GM21786 (cell line): ENCODE data around the gene EEF1G.
"Not testable (repeated sequence)": the region's sequence is repeated elsewhere in the genome, so short reads cannot be mapped to it uniquely, and the experiment has no call there.

Experiments used
- ATAC-seq: cut with Tn5 transposase; IDR thresholded peaks from one replicate; pipeline ENCODE4 v1.9.1; 2021; ENCODE audit not compliant: unreplicated experiment

The EEF1G gene

DNA sequence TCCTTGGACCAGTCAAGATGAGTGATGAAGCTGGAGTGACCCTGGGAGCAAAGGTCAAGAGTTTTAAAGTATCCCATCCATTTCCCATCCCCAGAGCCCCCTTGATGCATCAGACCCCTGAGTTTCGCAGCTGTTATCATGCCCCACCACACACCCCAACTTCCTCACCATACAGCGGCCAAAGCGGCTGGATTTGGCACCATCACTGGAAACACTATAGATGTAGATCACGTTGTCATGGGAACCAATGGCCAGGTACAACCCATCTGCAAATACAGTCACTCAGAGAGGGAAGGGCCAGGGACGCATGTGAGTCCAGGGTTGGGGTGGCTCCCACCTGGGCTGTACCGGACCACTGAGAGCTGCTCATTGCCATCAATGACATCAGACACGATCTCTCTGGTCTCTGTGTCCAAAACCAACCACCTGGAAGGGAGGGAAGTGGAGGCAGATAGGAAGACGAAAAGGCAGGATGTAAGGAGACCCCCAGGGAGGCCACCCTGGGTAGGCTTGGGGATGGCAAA is 30.1 kb upstream of the EEF1G start:
- no peak for ATAC-seq

DNA sequence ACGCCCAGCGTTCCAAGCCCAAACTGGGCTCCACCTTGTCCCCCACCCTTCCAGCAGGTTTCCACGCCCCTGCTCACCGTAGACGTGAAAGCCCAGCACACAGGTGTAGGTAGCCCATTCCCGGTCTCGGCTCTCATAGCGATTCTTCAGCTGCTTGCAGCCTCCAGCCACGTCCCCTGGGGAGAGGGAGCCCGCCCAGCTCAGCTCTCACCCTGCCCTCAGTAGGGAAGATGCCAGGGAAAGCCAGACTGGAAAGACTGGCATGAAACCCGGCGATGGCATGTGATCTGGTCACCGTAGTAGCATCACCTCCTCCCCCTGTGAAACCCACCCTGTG is 29.3 kb upstream of the EEF1G start:
- no peak for ATAC-seq

GRCh38 chr11:62602141-62603071 is 28.7 kb upstream of the EEF1G start:
- no peak for ATAC-seq

- ATAC-seq, result peak; percentile 73
Measured at GRCh38 chr11:62601372-62602140, 27.9 kb upstream of the EEF1G start, which contains the start of gene MTA2. Gene MTA2, minus strand, starts transcription at chr11:62601865. Its CDS starts 415 bp downstream, at chr11:62601450.

DNA sequence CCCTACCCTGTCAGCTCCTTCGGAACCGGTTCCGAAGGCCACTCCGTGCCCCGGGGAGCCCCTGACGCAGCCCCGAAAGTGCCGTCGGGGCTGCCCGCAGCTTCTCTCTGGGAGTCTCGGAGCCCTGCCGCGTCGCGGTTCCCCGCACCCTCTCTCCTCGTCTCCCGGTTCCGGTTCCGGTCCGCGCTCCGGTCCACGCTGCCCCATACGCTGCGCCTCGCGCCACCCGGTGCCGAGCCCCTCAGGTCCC is 27.4 kb upstream of the EEF1G start:
- ATAC-seq, result no peak

DNA sequence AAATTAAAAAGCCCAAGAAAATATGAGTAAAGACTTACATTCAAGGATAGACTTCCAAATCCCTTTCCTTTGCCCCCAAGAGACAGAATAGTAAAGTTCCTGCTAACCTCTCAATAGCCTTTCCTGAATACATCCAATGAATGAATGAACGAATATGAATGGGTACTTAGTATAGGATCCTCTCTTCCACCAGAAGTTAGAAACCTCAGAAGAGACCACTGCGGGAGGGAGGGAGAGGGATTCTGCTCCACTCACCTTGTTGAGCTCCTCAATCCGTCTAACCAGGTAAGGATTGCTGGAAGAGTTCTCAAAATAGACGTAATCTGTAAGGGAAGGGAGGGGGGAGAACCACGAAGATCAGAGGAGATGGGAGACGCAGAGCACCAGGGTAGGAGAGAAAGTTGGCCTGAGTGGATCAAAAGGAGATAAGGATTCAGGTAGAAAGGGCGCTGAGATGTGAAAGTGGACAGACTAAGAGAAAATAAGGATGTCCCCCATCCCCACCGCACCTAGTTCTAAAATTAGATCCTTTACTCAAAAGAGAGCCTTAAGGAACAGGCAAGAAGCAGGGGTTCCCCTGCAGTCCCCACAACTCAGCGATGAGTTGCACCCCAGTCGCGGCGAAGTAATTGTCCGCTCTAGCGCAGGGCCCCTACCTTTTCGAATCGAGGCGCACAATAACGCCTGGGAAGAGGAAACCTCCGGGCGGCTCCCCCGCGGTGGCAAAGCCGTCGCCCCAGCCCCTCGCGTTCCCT is 26.9 kb upstream of the EEF1G start:
- ATAC-seq, result no peak

- ATAC-seq, result no peak
Measured at GRCh38 chr11:62599901-62600300, 26.2 kb upstream of the EEF1G start.

DNA sequence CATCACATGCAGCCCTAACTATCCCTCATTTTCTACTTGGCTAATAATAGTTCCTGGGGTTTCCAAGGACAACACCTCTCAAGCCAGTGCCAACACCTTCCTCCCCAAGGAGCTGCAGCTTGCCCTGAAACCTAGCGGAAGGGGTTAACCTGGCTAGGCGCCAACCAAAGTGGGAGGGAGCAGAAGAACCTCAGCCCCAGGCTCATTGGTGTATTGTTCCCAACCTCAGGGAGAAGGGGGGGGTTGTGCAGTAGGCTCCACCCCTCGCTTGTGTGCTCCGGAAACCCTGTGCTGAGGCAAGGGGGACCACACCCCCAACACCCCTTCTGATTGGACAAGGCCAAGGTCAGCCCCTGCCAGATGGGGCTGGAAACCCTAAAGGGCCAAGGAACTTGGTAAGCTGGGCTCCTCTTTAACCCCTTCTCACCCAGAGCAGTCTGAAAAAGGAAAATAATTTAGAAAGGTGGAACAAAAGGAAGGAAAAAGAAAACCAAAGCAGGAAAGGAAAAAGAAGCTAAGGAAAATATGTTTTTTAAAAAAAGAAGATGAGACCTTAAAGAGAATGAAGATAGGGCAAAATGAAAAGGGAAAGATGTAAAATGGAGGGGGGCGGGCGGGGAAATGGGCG is 25.5 kb upstream of the EEF1G start:
- peak; percentile 54 for ATAC-seq

DNA sequence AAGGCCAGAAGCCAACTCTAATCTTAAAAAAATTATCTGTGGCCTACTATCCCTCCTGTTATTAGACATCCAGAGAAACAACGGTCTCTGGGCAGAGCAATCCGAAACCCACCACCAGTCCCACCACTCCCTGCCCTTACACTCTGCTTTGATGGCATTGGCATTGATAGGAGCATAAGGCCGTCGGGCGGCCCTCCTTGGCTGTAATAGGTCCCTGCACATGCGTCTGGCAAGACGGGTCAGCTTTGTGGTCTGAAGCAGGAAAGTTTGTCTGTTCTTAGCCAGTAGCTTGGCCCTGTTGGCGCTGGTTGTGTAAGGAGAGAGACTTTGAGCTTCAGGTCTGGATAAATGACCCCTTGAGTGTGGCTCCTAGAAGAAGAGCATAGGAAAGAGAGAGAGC is 21.4 kb upstream of the EEF1G start:
- ATAC-seq, result no peak

DNA sequence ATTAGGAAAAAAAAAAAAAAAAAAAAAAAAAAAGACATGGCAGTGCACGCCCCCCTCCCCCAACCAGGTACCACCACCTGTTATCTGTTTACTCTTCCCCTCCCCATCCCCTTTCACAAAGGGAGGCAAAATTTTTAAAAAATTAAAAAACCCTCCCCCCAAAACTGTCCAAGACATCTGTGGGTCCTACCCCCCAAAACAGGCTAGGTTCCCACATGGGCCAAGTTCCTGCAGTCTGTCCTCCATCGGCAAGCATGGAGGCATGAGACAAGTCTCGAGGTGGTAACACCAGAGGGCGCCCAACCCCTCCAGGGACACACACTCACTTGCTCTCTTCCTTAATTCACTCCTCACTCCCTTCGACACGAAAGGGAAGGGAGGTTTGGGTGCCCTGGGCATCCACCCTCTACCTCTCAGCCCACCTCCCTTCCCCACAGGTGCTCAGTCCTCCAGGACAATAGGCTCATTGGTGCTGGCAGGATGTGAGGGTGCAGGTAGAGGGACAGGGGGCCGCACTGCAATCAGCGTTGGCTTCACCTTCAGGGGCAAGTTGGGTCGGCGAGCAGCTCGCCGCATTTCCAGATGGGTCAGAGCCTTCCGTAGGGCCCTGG is 19.8 kb upstream of the EEF1G start:
- no peak for ATAC-seq

- no peak for ATAC-seq
Measured at GRCh38 chr11:62592989-62593421, 19.3 kb upstream of the EEF1G start.

DNA sequence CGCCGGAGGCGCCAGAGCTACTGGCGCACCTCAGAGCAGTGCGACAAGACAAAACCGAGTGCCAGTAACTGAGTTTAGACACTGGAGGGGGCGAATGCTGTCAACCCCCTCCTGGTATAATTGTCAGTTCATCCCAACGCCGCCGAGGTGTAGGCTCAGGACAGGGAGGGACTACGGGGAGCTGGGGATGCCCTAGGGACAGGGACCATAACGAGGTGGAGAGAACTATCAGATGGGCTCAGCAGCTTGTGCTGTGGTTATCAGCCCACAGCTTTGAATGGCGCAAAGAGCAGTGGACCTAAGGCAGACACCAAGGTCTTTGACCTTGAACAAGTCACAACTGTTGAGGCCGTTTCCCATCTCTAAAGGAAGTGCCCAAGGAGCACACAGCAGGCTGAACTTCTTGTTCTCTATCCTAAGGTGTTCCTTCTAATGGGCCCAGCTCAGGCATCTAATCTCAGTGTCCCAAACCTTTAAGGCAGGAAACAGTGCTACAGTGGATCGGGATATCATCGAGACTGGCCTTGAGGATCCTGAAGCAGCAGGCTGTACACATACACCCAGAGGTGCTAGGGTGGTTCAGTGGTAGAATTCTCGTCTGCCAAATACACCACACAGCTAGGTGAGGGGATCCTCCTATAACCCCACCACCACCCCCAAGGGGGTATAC is 18.6 kb upstream of the EEF1G start:
- ATAC-seq, result no peak

- peak; percentile 88 for ATAC-seq
Measured at GRCh38 chr11:62591448-62592145, 17.9 kb upstream of the EEF1G start, which contains the start of gene TUT1. Gene TUT1, minus strand, starts transcription at chr11:62591523. Its CDS starts 38 bp downstream, at chr11:62591485.

DNA sequence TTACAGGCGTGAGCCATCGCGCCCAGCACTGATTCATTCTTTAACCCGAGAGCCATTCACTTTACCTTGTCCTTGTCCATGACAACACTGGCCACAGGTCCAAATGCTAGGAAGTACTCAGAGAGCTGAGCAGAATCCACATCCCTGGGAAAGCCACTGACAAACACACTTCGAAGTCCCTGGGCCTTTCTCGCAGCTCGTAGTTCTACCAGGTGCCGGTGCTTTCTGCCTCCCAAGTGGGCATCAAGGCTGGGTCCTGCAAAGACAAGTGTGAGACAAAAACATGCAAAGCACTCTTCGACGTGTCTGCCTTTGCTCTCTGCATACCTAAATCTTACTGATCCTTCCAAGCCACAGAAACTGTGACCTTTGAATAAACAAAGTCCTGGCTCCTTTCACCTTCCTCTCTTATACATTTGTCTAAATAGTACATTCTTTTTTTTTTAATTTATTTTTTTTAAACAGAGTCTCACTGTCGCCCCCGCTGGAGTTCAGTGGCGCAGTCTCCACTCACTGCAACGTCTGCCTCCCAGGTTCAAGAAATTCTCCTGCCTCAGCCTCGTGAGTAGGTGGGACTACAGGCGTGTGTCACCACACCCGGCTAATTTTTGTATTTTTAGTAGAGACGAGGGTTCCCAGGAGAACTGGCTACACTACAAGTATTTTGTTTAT is 15.4 kb upstream of the EEF1G start:
- no peak for ATAC-seq

- ATAC-seq, result not testable (repeated sequence)
Measured at GRCh38 chr11:62585356-62585755, 11.7 kb upstream of the EEF1G start.

DNA sequence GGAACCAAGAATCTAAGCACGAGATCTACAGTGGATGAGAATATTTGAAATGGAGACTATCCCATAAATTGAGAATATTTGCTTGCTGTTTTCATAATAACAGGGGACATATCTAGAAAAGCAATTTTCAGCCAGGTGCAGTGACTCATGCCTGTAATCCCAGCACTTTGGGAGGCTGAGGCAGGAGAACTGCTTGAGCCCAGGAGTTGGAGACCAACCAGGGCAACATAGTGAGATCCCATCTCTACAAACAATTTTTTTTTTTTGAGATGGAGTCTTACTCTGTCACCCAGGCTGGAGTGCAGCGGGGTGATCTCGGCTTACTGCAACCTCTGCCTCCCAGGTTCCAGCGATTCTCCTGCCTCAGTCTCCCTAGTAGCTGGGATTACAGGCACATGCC is 8.0 kb upstream of the EEF1G start:
- not testable (repeated sequence) for ATAC-seq

- no peak for ATAC-seq
Measured at GRCh38 chr11:62580959-62581715, 7.4 kb upstream of the EEF1G start.

GRCh38 chr11:62579252-62579651 is 5.6 kb upstream of the EEF1G start:
- no peak for ATAC-seq
